ENCODE results near the gene CNOT4. TPM values are rescaled to one million over a fixed set of nuclear protein-coding genes. Genes with fewer than 3 reads are reported as not detected.
A peak's percentile ranks its signal among the peaks of the same experiment; 100 is the strongest.
"Not testable (repeated sequence)": the region's sequence is repeated elsewhere in the genome, so short reads cannot be mapped to it uniquely, and the experiment has no call there.

Gene CNOT4
- total RNA-seq, 6 experiments from 2014 or later = 23.2 to 27.3 (median 25.1) TPM

- H3K4me1 Mint-ChIP-seq (ENCODE audit: low read depth) = no peaks in the 10 kb centered on the region
- DNase-seq = no peak
- H3K36me3 Mint-ChIP-seq (ENCODE audit: low read depth) = peaks cover 25% of the 10 kb centered on the region
- H3K9me3 Mint-ChIP-seq = no peaks in the 10 kb centered on the region
- no peak for TF ChIP-seq CTCF (IDR thresholded peaks at IDR 0.05)
- peaks cover 2% of the 10 kb centered on the region for H3K27me3 Mint-ChIP-seq (ENCODE audit: insufficient read depth)
- H3K27ac Mint-ChIP-seq = no peak overlapping the region
- H3K4me3 Mint-ChIP-seq = no peak overlapping the region
Observed at GRCh38 chr7:135359615-135360014, 150.3 kb downstream of the CNOT4 start.

- Mint-ChIP-seq H3K9me3 (no peaks in the 10 kb centered on the region), H3K27ac (no peak overlapping the region), H3K4me3 (no peak overlapping the region), H3K36me3 (ENCODE audit: low read depth) (no peaks in the 10 kb centered on the region), H3K27me3 (ENCODE audit: insufficient read depth) (peaks cover 5% of the 10 kb centered on the region), H3K4me1 (ENCODE audit: low read depth) (no peaks in the 10 kb centered on the region)
- DNase-seq = no peak
- no peak for TF ChIP-seq CTCF (IDR thresholded peaks at IDR 0.05)
Observed at GRCh38 chr7:135355377-135356048, 154.4 kb downstream of the CNOT4 start.

GRCh38 chr7:135353832-135354231 lies 156.1 kb downstream of the CNOT4 start:
- no peak overlapping the region for H3K4me3 Mint-ChIP-seq
- no peaks in the 10 kb centered on the region for H3K36me3 Mint-ChIP-seq (ENCODE audit: low read depth)
- H3K27ac Mint-ChIP-seq = no peak overlapping the region
- TF ChIP-seq CTCF (IDR thresholded peaks at IDR 0.05) = no peak
- H3K27me3 Mint-ChIP-seq (ENCODE audit: insufficient read depth) = peaks cover 7% of the 10 kb centered on the region
- H3K9me3 Mint-ChIP-seq = no peaks in the 10 kb centered on the region
- peaks cover 7% of the 10 kb centered on the region for H3K4me1 Mint-ChIP-seq (ENCODE audit: low read depth)
- no peak for DNase-seq

GRCh38 chr7:135352285-135352684 lies 157.6 kb downstream of the CNOT4 start:
- Mint-ChIP-seq H3K27ac (no peak overlapping the region), H3K36me3 (ENCODE audit: low read depth) (no peaks in the 10 kb centered on the region), H3K9me3 (no peaks in the 10 kb centered on the region), H3K4me1 (ENCODE audit: low read depth) (peaks cover 7% of the 10 kb centered on the region), H3K4me3 (no peak overlapping the region), H3K27me3 (ENCODE audit: insufficient read depth) (peaks cover 7% of the 10 kb centered on the region)
- TF ChIP-seq CTCF (IDR thresholded peaks at IDR 0.05) = peak; percentile 13; the same call in 1 of the 2 replicates
- no peak for DNase-seq

GRCh38 chr7:135351070-135351469 lies 158.8 kb downstream of the CNOT4 start:
- H3K4me3 Mint-ChIP-seq; H3K4me1 Mint-ChIP-seq (ENCODE audit: low read depth); H3K36me3 Mint-ChIP-seq (ENCODE audit: low read depth); H3K27me3 Mint-ChIP-seq (ENCODE audit: insufficient read depth); H3K27ac Mint-ChIP-seq; DNase-seq; H3K9me3 Mint-ChIP-seq: not testable (repeated sequence)

- no peak overlapping the region for H3K27ac Mint-ChIP-seq
- peaks cover 7% of the 10 kb centered on the region for H3K27me3 Mint-ChIP-seq (ENCODE audit: insufficient read depth)
- no peak for TF ChIP-seq CTCF (IDR thresholded peaks at IDR 0.05)
- H3K4me3 Mint-ChIP-seq = no peak overlapping the region
- H3K9me3 Mint-ChIP-seq = no peaks in the 10 kb centered on the region
- no peaks in the 10 kb centered on the region for H3K36me3 Mint-ChIP-seq (ENCODE audit: low read depth)
- peak; percentile 17 for DNase-seq
- H3K4me1 Mint-ChIP-seq (ENCODE audit: low read depth) = peaks cover 7% of the 10 kb centered on the region
Observed at GRCh38 chr7:135349746-135350145, 160.2 kb downstream of the CNOT4 start.

All from HFFc6 (cell line).